HepG2 (cell line): ENCODE results near the gene WDR93.

Experiments used
- ATF6 ChIP-seq: sonication (generic); formaldehyde crosslinking; conservative IDR thresholded peaks from 2 replicates; pipeline ENCODE4 v1.4.0; 2020; ENCODE audit warnings: missing genetic modification reagents
- CTCF ChIP-seq: sonication (generic); formaldehyde crosslinking; IDR thresholded peaks from 2 replicates; pipeline ENCODE4 v1.5.0; 2020; ENCODE audit warnings: mild to moderate bottlenecking, missing genetic modification reagents, moderate library complexity
- JUNB ChIP-seq: sonication (generic); formaldehyde crosslinking; IDR thresholded peaks from 2 replicates; pipeline ENCODE4 v1.8.0; 2022; ENCODE audit warnings: missing genetic modification reagents, mild to moderate bottlenecking, borderline replicate concordance
- MYC ChIP-seq: sonication (generic); formaldehyde crosslinking; IDR thresholded peaks from 2 replicates; pipeline ENCODE4 v1.9.0; 2021; ENCODE audit warnings: missing genetic modification reagents, borderline replicate concordance
- RFX5 ChIP-seq: IDR thresholded peaks from 2 replicates; pipeline ENCODE4 v1.6.1; 2011; ENCODE audit warnings: low read depth, low read length, improper control_type of control experiment
- ZFY ChIP-seq: sonication (generic); formaldehyde crosslinking; IDR thresholded peaks from 2 replicates; pipeline ENCODE4 v1.4.0; 2020; ENCODE audit warnings: missing genetic modification reagents
- ZNF280B ChIP-seq: sonication (generic); formaldehyde crosslinking; IDR thresholded peaks from 2 replicates; pipeline ENCODE4 v1.5.0; 2020; ENCODE audit warnings: missing genetic modification reagents, mild to moderate bottlenecking, borderline replicate concordance

GRCh38 chr15:89785064-89785773 is 94.6 kb downstream of the WDR93 start:
- TF ChIP-seq JUNB (CRISPR knock-in tag) (no peak), MYC (CRISPR knock-in tag) (no peak), ZFY (CRISPR knock-in tag) (no peak), ZNF280B (no peak), RFX5 (no peak), CTCF (CRISPR knock-in tag) (no peak; the same call in 1 of the 2 replicates), ATF6 (no peak)
